ES-I3 (cell line): ENCODE results near the gene KRTAP10-1.
"Not testable (repeated sequence)": the region's sequence is repeated elsewhere in the genome, so short reads cannot be mapped to it uniquely, and the experiment has no call there.

Experiments
- H3K36me3 ChIP-seq: 2 replicates; pipeline ENCODE4 v1.6.1; 2013; ENCODE audit warnings: mild to moderate bottlenecking, low read length, control low read depth, moderate library complexity; ENCODE audit not compliant: insufficient read depth
- H3K4me1 ChIP-seq: 2 replicates; pipeline ENCODE4 v1.6.1; 2013; ENCODE audit warnings: mild to moderate bottlenecking, control low read depth, low read length; ENCODE audit not compliant: insufficient read depth
- H3K9ac ChIP-seq: 2 replicates; pipeline ENCODE4 v1.6.1; 2013; ENCODE audit warnings: low read depth, mild to moderate bottlenecking, low read length, moderate library complexity
- H3K9me3 ChIP-seq: 2 replicates; pipeline ENCODE4 v1.6.1; 2013; ENCODE audit warnings: mild to moderate bottlenecking, low read length, moderate library complexity; ENCODE audit not compliant: control insufficient read depth, insufficient read depth

Gene KRTAP10-1

GRCh38 chr21:44503901-44504399 lies 36.0 kb downstream of the KRTAP10-1 start:
- Histone ChIP-seq H3K9ac (no peak overlapping the region), H3K9me3 (no peaks in the 10 kb centered on the region), H3K36me3 (no peaks in the 10 kb centered on the region), H3K4me1 (no peaks in the 10 kb centered on the region)

GRCh38 chr21:44503006-44503889 lies 36.7 kb downstream of the KRTAP10-1 start:
- H3K9ac ChIP-seq, H3K9me3 ChIP-seq: not testable (repeated sequence)

GRCh38 chr21:44502171-44502958 lies 37.6 kb downstream of the KRTAP10-1 start:
- H3K9ac ChIP-seq: no peak overlapping the region
- no peaks in the 10 kb centered on the region for H3K9me3 ChIP-seq
- H3K4me1 ChIP-seq: peaks cover 5% of the 10 kb centered on the region; the same call in 1 of the 2 replicates

More at GRCh38 chr21:44503006-44503889, 36.7 kb downstream of the KRTAP10-1 start:
- H3K36me3 ChIP-seq, H3K4me1 ChIP-seq: not testable (repeated sequence)

GRCh38 chr21:44500111-44500510 lies 39.9 kb downstream of the KRTAP10-1 start:
- no peak overlapping the region for H3K9ac ChIP-seq
- H3K9me3 ChIP-seq: no peaks in the 10 kb centered on the region
- H3K36me3 ChIP-seq: no peaks in the 10 kb centered on the region
- H3K4me1 ChIP-seq: peaks cover 6% of the 10 kb centered on the region; the same call in 1 of the 2 replicates

More at GRCh38 chr21:44502171-44502958, 37.6 kb downstream of the KRTAP10-1 start:
- no peaks in the 10 kb centered on the region for H3K36me3 ChIP-seq

- H3K4me1 ChIP-seq: peaks cover 6% of the 10 kb centered on the region; the same call in 1 of the 2 replicates
- peaks cover 3% of the 10 kb centered on the region; the same call in 1 of the 2 replicates for H3K9me3 ChIP-seq
- H3K36me3 ChIP-seq: no peaks in the 10 kb centered on the region
- no peak overlapping the region for H3K9ac ChIP-seq
These were observed 40.4 kb downstream of the KRTAP10-1 start for GRCh38 chr21:44499631-44500030.

- Histone ChIP-seq H3K9ac (no peak overlapping the region), H3K9me3 (peaks cover 6% of the 10 kb centered on the region; the same call in 1 of the 2 replicates), H3K36me3 (no peaks in the 10 kb centered on the region), H3K4me1 (peaks cover 6% of the 10 kb centered on the region; the same call in 1 of the 2 replicates)
These were observed 40.8 kb downstream of the KRTAP10-1 start for GRCh38 chr21:44499211-44499560.

- no peak overlapping the region for H3K9ac ChIP-seq
- H3K4me1 ChIP-seq: peaks cover 6% of the 10 kb centered on the region; the same call in 1 of the 2 replicates
- no peaks in the 10 kb centered on the region for H3K36me3 ChIP-seq
- H3K9me3 ChIP-seq: peaks cover 6% of the 10 kb centered on the region; the same call in 1 of the 2 replicates
These were observed 41.5 kb downstream of the KRTAP10-1 start for GRCh38 chr21:44498280-44499210.

- H3K36me3 ChIP-seq: no peaks in the 10 kb centered on the region; the same call in 1 of the 2 replicates
- H3K4me1 ChIP-seq: peaks cover 6% of the 10 kb centered on the region; the same call in 1 of the 2 replicates
- H3K9me3 ChIP-seq: peaks cover 14% of the 10 kb centered on the region
- no peak overlapping the region for H3K9ac ChIP-seq
These were observed 42.3 kb downstream of the KRTAP10-1 start for GRCh38 chr21:44497703-44498126.

GRCh38 chr21:44496564-44497550 lies 43.1 kb downstream of the KRTAP10-1 start:
- Histone ChIP-seq H3K36me3 (no peaks in the 10 kb centered on the region; the same call in 1 of the 2 replicates), H3K9ac (no peak overlapping the region), H3K4me1 (peaks cover 6% of the 10 kb centered on the region; the same call in 1 of the 2 replicates), H3K9me3 (peaks cover 22% of the 10 kb centered on the region)

- Histone ChIP-seq H3K36me3 (no peaks in the 10 kb centered on the region; the same call in 1 of the 2 replicates), H3K4me1 (peaks cover 6% of the 10 kb centered on the region; the same call in 1 of the 2 replicates)
These were observed 44.1 kb downstream of the KRTAP10-1 start for GRCh38 chr21:44495611-44496563.

GRCh38 chr21:44494956-44495355 lies 45.0 kb downstream of the KRTAP10-1 start:
- H3K9ac ChIP-seq: no peak overlapping the region
- H3K36me3 ChIP-seq: no peaks in the 10 kb centered on the region; the same call in none of the 2 replicates
- H3K4me1 ChIP-seq: peaks cover 6% of the 10 kb centered on the region; the same call in 1 of the 2 replicates
- H3K9me3 ChIP-seq: peaks cover 26% of the 10 kb centered on the region

More at GRCh38 chr21:44495611-44496563, 44.1 kb downstream of the KRTAP10-1 start:
- Histone ChIP-seq H3K9ac (no peak overlapping the region), H3K9me3 (peaks cover 26% of the 10 kb centered on the region)
